Brain pericyte (primary cell): Measurements from ENCODE around the gene ARL4A.
A peak's percentile ranks its signal among the peaks of the same experiment; 100 is the strongest.

Experiments
- DNase-seq: peaks from one replicate; pipeline ENCODE4 v3.0.0-alpha.2; 2012; ENCODE audit warnings: low read depth, low spot score

ARL4A gene

GRCh38 chr7:12701433-12701832, 14.0 kb downstream of the ARL4A start:
- no peak for DNase-seq

DNA sequence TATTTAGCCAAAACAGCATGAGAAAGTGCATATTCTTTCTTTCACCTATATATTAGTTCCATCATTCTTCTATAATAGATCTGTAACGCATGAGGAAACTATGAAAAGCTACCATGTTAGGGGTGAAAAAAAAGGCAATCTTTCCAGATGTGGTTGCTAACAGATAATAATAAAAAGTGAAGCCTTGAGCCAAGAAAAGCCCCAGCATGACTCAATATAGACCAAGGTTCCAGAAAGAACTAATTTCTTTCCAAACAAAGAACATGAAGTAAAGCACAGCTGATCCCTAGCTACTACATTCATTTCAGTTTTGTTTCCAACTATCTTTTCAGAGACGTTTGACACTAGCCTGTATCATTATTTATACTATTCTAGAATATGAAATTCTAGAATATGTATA, 16.4 kb downstream of the ARL4A start:
- DNase-seq, result no peak

DNA sequence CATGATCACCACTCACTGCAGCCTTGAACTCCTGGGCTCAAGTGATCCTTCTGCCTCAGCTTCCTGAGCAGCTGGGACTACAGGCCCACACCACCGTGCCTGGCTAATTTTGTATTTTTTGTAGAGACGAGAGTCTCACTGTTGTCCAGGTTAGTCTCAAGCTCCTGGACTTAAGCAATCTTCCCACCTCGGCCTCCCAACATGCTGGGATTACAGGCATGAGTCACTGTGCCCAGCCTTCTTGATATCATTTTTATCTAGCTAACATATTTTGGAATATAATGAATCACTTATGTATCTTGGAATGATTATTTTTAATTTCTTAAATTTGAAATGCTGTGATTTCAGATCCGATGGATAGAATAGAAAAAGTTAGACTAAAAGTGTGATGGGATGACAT, 18.4 kb downstream of the ARL4A start:
- DNase-seq, result no peak

- DNase-seq, result no peak
Observed at GRCh38 chr7:12706900-12707536, 19.6 kb downstream of the ARL4A start.

- no peak for DNase-seq
Observed at GRCh38 chr7:12708314-12708713, 20.9 kb downstream of the ARL4A start.

- no peak for DNase-seq
Observed at GRCh38 chr7:12709726-12710502, 22.5 kb downstream of the ARL4A start.

- no peak for DNase-seq
Observed at GRCh38 chr7:12711124-12711523, 23.7 kb downstream of the ARL4A start.

- DNase-seq, result no peak
Observed at GRCh38 chr7:12712236-12712635, 24.8 kb downstream of the ARL4A start.

DNA sequence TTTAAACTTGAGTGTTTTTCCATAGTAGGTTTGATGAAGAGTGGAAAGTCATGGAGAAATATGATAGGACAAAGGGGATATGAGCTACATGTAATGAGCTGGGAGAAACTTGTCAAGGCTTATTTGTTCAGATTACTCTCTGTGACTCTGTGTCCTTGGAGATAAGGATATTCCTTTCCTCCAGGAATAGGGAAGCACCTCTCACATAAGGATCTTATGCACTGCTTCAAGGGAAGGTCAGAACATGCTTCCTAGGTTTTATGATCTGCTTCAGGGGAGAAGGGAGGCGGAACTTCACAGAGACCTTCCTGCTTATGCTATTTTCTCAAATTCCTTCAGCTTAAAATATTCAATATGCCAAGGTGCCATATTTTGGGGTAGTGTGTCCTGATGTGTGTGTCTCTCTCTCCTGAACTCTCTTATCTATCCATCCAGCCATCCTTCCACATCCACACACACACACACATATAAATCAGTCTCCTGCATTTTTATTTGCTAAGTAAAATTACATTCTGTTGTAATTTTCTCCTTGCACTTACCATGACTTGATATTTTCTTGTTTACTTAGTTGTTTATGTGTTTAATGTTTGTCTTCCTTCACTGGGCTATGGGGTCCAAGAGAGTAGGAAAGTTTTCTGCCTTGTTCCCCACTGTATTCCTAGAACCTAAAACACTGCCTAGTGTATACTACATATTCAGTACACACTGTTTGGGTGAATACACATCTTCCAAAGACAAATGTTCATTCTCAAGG, 26.4 kb downstream of the ARL4A start:
- DNase-seq, result no peak

GRCh38 chr7:12714379-12714737, 26.9 kb downstream of the ARL4A start:
- DNase-seq, result no peak

DNA sequence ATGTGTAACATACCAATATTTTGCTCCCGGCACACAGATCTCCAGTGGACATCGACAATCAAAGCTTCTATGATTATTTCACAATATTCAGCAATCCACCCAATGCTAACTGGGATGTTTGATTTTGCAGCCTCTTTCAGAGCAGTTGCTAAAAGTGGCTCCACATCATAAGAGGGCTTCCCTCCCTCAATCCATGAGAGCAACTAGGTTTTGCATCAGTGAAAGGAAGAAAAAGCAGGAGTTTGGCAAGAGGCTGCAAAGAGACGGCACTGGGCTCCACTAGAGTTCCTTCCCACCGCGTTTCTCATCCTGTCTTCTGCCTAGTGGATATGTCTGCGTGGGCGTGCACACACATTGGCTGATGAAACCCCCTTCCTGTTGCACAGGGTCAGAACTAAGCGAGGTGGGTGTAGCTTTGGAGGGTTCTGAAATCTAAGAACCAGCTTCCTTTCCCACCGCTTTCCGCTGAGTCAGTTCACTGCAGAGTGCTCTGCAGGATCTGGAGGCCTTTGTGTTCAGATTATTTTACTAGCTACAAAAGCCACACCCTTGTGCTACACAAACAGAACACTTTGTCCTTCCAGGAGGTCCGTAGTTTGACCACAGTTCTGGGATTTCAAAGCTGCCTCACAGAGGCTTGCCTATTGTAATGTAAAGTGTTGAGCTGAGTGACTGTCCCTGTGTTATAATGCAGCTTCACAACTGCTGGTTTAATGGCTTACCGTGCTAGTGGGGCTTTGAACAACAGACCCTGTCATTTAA, 28.1 kb downstream of the ARL4A start:
- peak; percentile 88 for DNase-seq

- DNase-seq, result no peak
Observed at GRCh38 chr7:12716134-12716681, 28.8 kb downstream of the ARL4A start.

DNA sequence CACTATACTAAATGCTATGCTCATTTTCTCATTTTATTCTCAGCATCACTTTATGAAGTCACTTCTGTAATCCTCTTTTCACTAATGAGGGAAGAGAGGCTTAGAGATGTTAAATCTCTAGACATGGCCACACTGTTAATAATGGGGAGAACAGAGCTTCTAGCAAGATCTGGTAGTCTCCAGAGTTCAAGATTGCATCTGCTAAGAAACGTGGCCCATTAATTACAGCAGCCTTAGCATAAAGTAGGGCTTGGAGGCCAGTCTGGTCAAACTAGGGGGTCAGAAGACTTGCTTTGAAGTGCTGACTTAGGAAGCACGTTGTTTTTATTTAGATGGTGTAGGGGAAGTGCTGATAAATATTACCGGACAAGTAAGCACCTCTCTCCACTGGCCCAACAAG, 29.3 kb downstream of the ARL4A start:
- no peak for DNase-seq

DNA sequence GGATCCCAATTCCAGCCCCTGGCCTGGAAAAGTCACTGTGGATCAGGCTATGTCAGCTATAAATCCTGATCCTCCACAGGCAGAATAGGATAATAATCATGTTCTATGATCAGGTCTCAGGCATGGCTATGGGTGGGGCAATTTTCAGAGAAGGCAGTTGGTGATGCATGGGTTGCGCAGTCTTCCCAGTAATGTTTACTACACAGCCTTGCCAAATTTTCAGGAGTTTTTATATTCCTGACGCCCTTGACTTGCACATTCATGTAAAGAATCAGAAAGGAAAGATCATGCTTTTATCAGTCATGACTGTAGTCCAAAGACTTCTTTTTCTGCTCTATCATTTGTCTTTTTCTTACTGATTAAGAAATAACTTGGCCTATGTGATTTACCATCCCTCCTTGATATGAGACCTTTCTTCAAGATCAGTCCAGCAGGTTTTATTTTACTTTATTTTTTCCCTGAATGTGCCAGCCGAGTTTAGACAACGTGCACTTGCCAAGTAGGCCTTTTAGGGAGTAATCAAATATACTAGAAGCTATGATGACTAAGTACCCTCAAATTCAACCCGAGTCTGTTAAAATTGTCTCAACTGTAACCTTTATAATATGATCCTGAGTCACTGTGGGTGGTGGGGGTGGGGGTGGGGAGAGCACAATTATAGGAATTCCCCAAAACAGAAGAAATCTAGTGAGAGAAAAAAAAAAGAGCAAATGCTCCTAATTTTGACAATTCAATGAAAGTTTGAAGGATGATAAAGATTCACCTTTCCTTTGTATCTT, 31.9 kb downstream of the ARL4A start:
- no peak for DNase-seq

GRCh38 chr7:12719981-12720865, 32.8 kb downstream of the ARL4A start:
- DNase-seq, result no peak

DNA sequence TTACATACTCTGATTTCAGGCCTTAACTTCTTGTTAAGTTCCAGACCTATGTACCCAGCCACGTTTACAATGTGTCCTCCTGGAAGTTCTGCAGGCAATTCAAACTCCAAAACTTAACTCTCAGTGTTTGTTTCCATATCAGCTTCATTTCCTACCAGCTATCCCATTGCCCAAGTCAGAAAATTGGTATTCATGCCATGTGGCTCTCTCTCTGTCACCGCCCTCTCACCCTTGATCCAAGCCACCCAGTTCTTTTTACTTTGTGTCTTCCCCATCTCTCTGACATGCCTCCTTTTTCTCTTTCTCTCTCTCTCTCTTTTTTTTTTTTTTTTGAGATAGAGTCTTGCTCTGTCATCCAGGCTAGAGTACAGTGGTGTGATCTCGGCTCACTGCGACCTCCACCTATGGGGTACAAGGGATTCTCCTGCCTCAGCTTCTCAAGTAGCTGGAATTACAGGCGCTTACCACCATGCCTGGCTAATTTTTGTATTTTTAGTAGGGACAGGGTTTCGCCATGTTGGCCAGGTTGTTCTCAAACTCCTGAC, 33.9 kb downstream of the ARL4A start:
- no peak for DNase-seq

- DNase-seq, result no peak
Observed at GRCh38 chr7:12722136-12722535, 34.7 kb downstream of the ARL4A start.

GRCh38 chr7:12722636-12723605, 35.5 kb downstream of the ARL4A start:
- no peak for DNase-seq
